ELR (cell line): ENCODE measurements around the gene TMEM92.
A peak's percentile ranks its signal among the peaks of the same experiment; 100 is the strongest.

Experiments used
- DNase-seq: peaks from one replicate; pipeline ENCODE4 v3.0.0-alpha.2; 2015; ENCODE audit warnings: low read depth

TMEM92 gene

GRCh38 chr17:50274142-50274896 lies at the start of gene TMEM92:
Gene TMEM92, plus strand, starts transcription at chr17:50274466. Its CDS starts 36 bp downstream, at chr17:50274502.
- DNase-seq, result no peak

- DNase-seq, result no peak
Measured at GRCh38 chr17:50225701-50226240, 48.5 kb upstream of the TMEM92 start.

- peak; percentile 40 for DNase-seq
Measured at GRCh38 chr17:50234581-50234980, 39.7 kb upstream of the TMEM92 start.

- no peak for DNase-seq
Measured at GRCh38 chr17:50237901-50238300, 36.4 kb upstream of the TMEM92 start.

- no peak for DNase-seq
Measured at GRCh38 chr17:50238601-50239280, 35.5 kb upstream of the TMEM92 start.

GRCh38 chr17:50239937-50240336 lies 34.3 kb upstream of the TMEM92 start:
- DNase-seq, result no peak

- DNase-seq, result no peak
Measured at GRCh38 chr17:50240851-50241250, 33.4 kb upstream of the TMEM92 start.

GRCh38 chr17:50241431-50241830 lies 32.8 kb upstream of the TMEM92 start:
- no peak for DNase-seq

- DNase-seq, result no peak
Measured at GRCh38 chr17:50244771-50245170, 29.5 kb upstream of the TMEM92 start.

- DNase-seq, result no peak
Measured at GRCh38 chr17:50248255-50248654, 26.0 kb upstream of the TMEM92 start.

GRCh38 chr17:50252781-50253180 lies 21.5 kb upstream of the TMEM92 start:
- no peak for DNase-seq

- no peak for DNase-seq
Measured at GRCh38 chr17:50255766-50256635, 18.3 kb upstream of the TMEM92 start.

- no peak for DNase-seq
Measured at GRCh38 chr17:50256826-50257618, 17.2 kb upstream of the TMEM92 start.

GRCh38 chr17:50257676-50258224 lies 16.5 kb upstream of the TMEM92 start:
- DNase-seq, result no peak

- no peak for DNase-seq
Measured at GRCh38 chr17:50258647-50259476, 15.4 kb upstream of the TMEM92 start.

- DNase-seq, result no peak
Measured at GRCh38 chr17:50259477-50260324, 14.6 kb upstream of the TMEM92 start.

- DNase-seq, result no peak
Measured at GRCh38 chr17:50260501-50260911, 13.8 kb upstream of the TMEM92 start.

GRCh38 chr17:50261051-50261915 lies 13.0 kb upstream of the TMEM92 start:
- DNase-seq, result no peak
